K562 (cell line): ENCODE results near the gene FKBP9. TPM values are rescaled to one million over a fixed set of nuclear protein-coding genes. Genes with fewer than 3 reads are reported as not detected.

Source experiments
- ARHGAP35 ChIP-seq: fragments of 450-650 bp; IDR thresholded peaks from 2 replicates; pipeline ENCODE4 v1.6.1; 2018; ENCODE audit not compliant: partially characterized antibody
- BCOR ChIP-seq: fragments of 450-650 bp; IDR thresholded peaks from 2 replicates; pipeline ENCODE4 v1.6.1; 2016
- E2F3 ChIP-seq: fragments of 250-450 bp; sonication (Bioruptor Pico); IDR thresholded peaks from 2 replicates; pipeline ENCODE4 v1.4.0; 2020; ENCODE audit warnings: mild to moderate bottlenecking
- ERF ChIP-seq: fragments of 450-650 bp; formaldehyde crosslinking; IDR thresholded peaks from 2 replicates; pipeline ENCODE4 v1.4.0; 2020; ENCODE audit warnings: mild to moderate bottlenecking, mixed read lengths
- HNRNPUL1 ChIP-seq: fragments of 200-400 bp; formaldehyde crosslinking; IDR thresholded peaks from 2 replicates; pipeline ENCODE4 v1.6.1; 2017; ENCODE audit warnings: low read length
- KAT8 ChIP-seq: fragments of 450-650 bp; IDR thresholded peaks from 2 replicates; pipeline ENCODE4 v1.6.1; 2016; ENCODE audit warnings: low read depth, mild to moderate bottlenecking
- POLR2B ChIP-seq: fragments of 450-650 bp; IDR thresholded peaks from 2 replicates; pipeline ENCODE4 v1.6.1; 2018; ENCODE audit warnings: low read depth; ENCODE audit not compliant: partially characterized antibody
- RBM25 ChIP-seq: fragments of 200-400 bp; formaldehyde crosslinking; IDR thresholded peaks from 2 replicates; pipeline ENCODE4 v1.6.1; 2018; ENCODE audit warnings: low read length, low read depth, moderate library complexity; ENCODE audit not compliant: severe bottlenecking
- RERE ChIP-seq: sonication (generic); formaldehyde crosslinking; IDR thresholded peaks from 2 replicates; pipeline ENCODE4 v1.8.0; 2023; ENCODE audit warnings: missing genetic modification reagents, mild to moderate bottlenecking, borderline replicate concordance
- SMARCA4 ChIP-seq: fragments of 450-650 bp; IDR thresholded peaks from 2 replicates; pipeline ENCODE4 v1.6.1; 2016
- ZBTB43 ChIP-seq: sonication (generic); formaldehyde crosslinking; IDR thresholded peaks from 2 replicates; pipeline ENCODE4 v1.8.0; 2023; ENCODE audit warnings: mild to moderate bottlenecking, missing genetic modification reagents
- ZNF311 ChIP-seq: fragments of 250-450 bp; sonication (Bioruptor Pico); IDR thresholded peaks from 2 replicates; pipeline ENCODE4 v1.4.0; 2020; ENCODE audit warnings: mild to moderate bottlenecking, moderate library complexity
- ZNF318 ChIP-seq, 2 experiments: fragments of 450-650 bp; IDR thresholded peaks; 2 replicates each; pipeline ENCODE4 v1.6.1; 2016; ENCODE audit warnings: mild to moderate bottlenecking in 2 of 2, borderline replicate concordance in 1 of 2, low read depth in 1 of 2, moderate library complexity in 1 of 2
- polyA plus RNA-seq, 8 experiments: library from polyadenylated mRNA; depleted of rRNA in 4 of 8; stranded (reverse) in 5 of 8; unstranded in 3 of 8; fragments of >200 nt; fragmentation: Nextera tagmentation in 2 of 8; fragmentation: Illumina TruSeq in 1 of 8; extraction: Ambion mirVana in 2 of 8; extraction: Trizol in 1 of 8; gene quantifications; 2 replicates each; pipeline versions ENCODE4 v1.2.1 to v1.2.3, GENCODE V29; 2011 to 2014; ENCODE audit warnings: inconsistent platforms in 1 of 8, missing spikeins in 1 of 8
- total RNA-seq, 7 experiments: library from RNA; depleted of rRNA in 6 of 7; stranded (reverse); fragments of >200 nt in 6 of 7; fragmentation: Illumina TruSeq in 2 of 7; extraction: Trizol in 2 of 7; gene quantifications; 2 replicates each; pipeline versions ENCODE4 v1.2.1 to v1.2.3, GENCODE V29; 2011 to 2021; ENCODE audit warnings: low replicate concordance in 1 of 7

The FKBP9 gene
- total and polyA plus RNA-seq, 9 of the 15 experiments (the other 6 are each of a cell fraction or from before 2014, with no cell fraction given): 5.9 to 23.7 (median 15.8) TPM

- TF ChIP-seq RERE (CRISPR knock-in tag) (no peak), KAT8 (no peak), BCOR (no peak; the same call in 1 of the 2 replicates), HNRNPUL1 (no peak), RBM25 (no peak), SMARCA4 (peak; percentile 63), ARHGAP35 (no peak), ERF (CRISPR knock-in tag) (no peak), POLR2B (no peak), ZBTB43 (no peak), ZNF311 (CRISPR knock-in tag) (no peak), ZNF318 (IDR thresholded peaks at IDR 0.05; ENCODE audit: borderline replicate concordance in 1 of 2, low read depth in 1 of 2) (no peak), E2F3 (no peak)
Measured at GRCh38 chr7:32941681-32942414, 15.4 kb upstream of the FKBP9 start (continued).
